ENCODE measurements around the gene CELF2.
"Not testable (repeated sequence)": the region's sequence is repeated elsewhere in the genome, so short reads cannot be mapped to it uniquely, and the experiment has no call there.

The CELF2 gene

GRCh38 chr10:10991144-10991543, 26.5 kb upstream of the CELF2 start:
- Histone ChIP-seq H3K9me3 (ENCODE audit: control insufficient read depth, insufficient read depth, low read length) (no peaks in the 10 kb centered on the region), H3K27me3 (ENCODE audit: control insufficient read depth, insufficient read depth, low read length) (no peaks in the 10 kb centered on the region), H3K27ac (ENCODE audit: low read depth, low read length) (no peak overlapping the region), H3K4me3 (ENCODE audit: low read depth, low read length) (no peak overlapping the region), H3K4me1 (ENCODE audit: control insufficient read depth, insufficient read depth, low read length) (no peaks in the 10 kb centered on the region), H3K36me3 (ENCODE audit: control insufficient read depth, insufficient read depth, low read length) (no peaks in the 10 kb centered on the region), H3K9ac (ENCODE audit: low read depth, low read length) (no peak overlapping the region)

DNA sequence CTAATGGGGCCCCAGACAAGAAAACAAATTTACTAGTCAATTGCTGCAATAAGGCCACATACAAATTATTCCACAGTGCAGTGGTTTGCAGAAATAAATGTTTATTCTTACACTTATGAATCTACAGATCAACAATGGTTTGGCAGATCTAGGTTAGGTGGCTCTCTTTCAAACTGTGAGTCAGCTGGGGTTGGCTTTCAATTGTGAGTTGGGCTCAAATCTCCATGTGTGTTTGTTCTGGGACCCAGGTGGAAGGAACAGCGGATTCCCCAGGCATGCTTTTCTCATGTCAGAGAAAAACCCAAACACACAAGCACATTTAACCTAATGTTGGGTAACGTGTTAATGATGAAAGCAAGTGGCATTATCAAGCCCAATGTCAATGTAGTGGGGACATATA, 25.6 kb upstream of the CELF2 start:
- no peaks in the 10 kb centered on the region for H3K9me3 ChIP-seq (ENCODE audit: control insufficient read depth, insufficient read depth, low read length)
- H3K4me3 ChIP-seq (ENCODE audit: low read depth, low read length) = no peak overlapping the region
- no peak overlapping the region for H3K9ac ChIP-seq (ENCODE audit: low read depth, low read length)
- H3K4me1 ChIP-seq (ENCODE audit: control insufficient read depth, insufficient read depth, low read length) = no peaks in the 10 kb centered on the region
- no peaks in the 10 kb centered on the region for H3K27me3 ChIP-seq (ENCODE audit: control insufficient read depth, insufficient read depth, low read length)
- H3K36me3 ChIP-seq (ENCODE audit: control insufficient read depth, insufficient read depth, low read length) = no peaks in the 10 kb centered on the region
- H3K27ac ChIP-seq (ENCODE audit: low read depth, low read length) = no peak overlapping the region

- Histone ChIP-seq H3K4me1 (ENCODE audit: control insufficient read depth, insufficient read depth, low read length) (no peaks in the 10 kb centered on the region), H3K27ac (ENCODE audit: low read depth, low read length) (no peak overlapping the region), H3K27me3 (ENCODE audit: control insufficient read depth, insufficient read depth, low read length) (no peaks in the 10 kb centered on the region), H3K4me3 (ENCODE audit: low read depth, low read length) (no peak overlapping the region), H3K9me3 (ENCODE audit: control insufficient read depth, insufficient read depth, low read length) (no peaks in the 10 kb centered on the region), H3K9ac (ENCODE audit: low read depth, low read length) (no peak overlapping the region), H3K36me3 (ENCODE audit: control insufficient read depth, insufficient read depth, low read length) (no peaks in the 10 kb centered on the region)
Observed at GRCh38 chr10:10992961-10993714, 24.5 kb upstream of the CELF2 start.

DNA sequence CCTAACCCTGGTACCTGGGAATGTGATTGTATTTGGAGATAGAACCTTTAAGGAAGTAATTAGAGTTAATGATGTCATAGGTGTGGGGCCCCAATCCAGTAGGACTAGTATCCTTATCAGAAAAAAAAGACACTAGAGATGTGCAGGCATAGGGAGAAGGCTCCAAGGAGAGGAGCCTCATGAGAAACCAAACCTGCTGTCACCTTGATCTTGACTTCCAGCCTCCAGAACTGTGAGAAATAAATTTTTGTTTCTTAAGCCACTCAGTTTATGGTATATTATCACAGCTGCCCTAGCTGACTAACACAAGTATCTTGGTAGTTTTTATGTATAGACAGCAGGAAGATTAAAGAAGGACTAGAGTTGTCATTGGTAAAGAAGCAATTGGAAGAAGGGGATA, 23.9 kb upstream of the CELF2 start:
- Histone ChIP-seq H3K36me3 (ENCODE audit: control insufficient read depth, insufficient read depth, low read length) (no peaks in the 10 kb centered on the region), H3K4me1 (ENCODE audit: control insufficient read depth, insufficient read depth, low read length) (no peaks in the 10 kb centered on the region), H3K4me3 (ENCODE audit: low read depth, low read length) (no peak overlapping the region), H3K9ac (ENCODE audit: low read depth, low read length) (no peak overlapping the region), H3K27ac (ENCODE audit: low read depth, low read length) (no peak overlapping the region), H3K27me3 (ENCODE audit: control insufficient read depth, insufficient read depth, low read length) (no peaks in the 10 kb centered on the region), H3K9me3 (ENCODE audit: control insufficient read depth, insufficient read depth, low read length) (no peaks in the 10 kb centered on the region)

- Histone ChIP-seq H3K27ac (ENCODE audit: low read depth, low read length) (no peak overlapping the region), H3K4me1 (ENCODE audit: control insufficient read depth, insufficient read depth, low read length) (no peaks in the 10 kb centered on the region), H3K9ac (ENCODE audit: low read depth, low read length) (no peak overlapping the region), H3K4me3 (ENCODE audit: low read depth, low read length) (no peak overlapping the region), H3K36me3 (ENCODE audit: control insufficient read depth, insufficient read depth, low read length) (no peaks in the 10 kb centered on the region), H3K9me3 (ENCODE audit: control insufficient read depth, insufficient read depth, low read length) (no peaks in the 10 kb centered on the region), H3K27me3 (ENCODE audit: control insufficient read depth, insufficient read depth, low read length) (no peaks in the 10 kb centered on the region)
Observed at GRCh38 chr10:10994360-10994759, 23.3 kb upstream of the CELF2 start.

- no peaks in the 10 kb centered on the region for H3K4me1 ChIP-seq (ENCODE audit: control insufficient read depth, insufficient read depth, low read length)
- H3K4me3 ChIP-seq (ENCODE audit: low read depth, low read length) = no peak overlapping the region
- no peaks in the 10 kb centered on the region for H3K36me3 ChIP-seq (ENCODE audit: control insufficient read depth, insufficient read depth, low read length)
- H3K27me3 ChIP-seq (ENCODE audit: control insufficient read depth, insufficient read depth, low read length) = no peaks in the 10 kb centered on the region
- H3K27ac ChIP-seq (ENCODE audit: low read depth, low read length) = no peak overlapping the region
- no peak overlapping the region for H3K9ac ChIP-seq (ENCODE audit: low read depth, low read length)
- H3K9me3 ChIP-seq (ENCODE audit: control insufficient read depth, insufficient read depth, low read length) = no peaks in the 10 kb centered on the region
Observed at GRCh38 chr10:10995120-10995519, 22.6 kb upstream of the CELF2 start.

DNA sequence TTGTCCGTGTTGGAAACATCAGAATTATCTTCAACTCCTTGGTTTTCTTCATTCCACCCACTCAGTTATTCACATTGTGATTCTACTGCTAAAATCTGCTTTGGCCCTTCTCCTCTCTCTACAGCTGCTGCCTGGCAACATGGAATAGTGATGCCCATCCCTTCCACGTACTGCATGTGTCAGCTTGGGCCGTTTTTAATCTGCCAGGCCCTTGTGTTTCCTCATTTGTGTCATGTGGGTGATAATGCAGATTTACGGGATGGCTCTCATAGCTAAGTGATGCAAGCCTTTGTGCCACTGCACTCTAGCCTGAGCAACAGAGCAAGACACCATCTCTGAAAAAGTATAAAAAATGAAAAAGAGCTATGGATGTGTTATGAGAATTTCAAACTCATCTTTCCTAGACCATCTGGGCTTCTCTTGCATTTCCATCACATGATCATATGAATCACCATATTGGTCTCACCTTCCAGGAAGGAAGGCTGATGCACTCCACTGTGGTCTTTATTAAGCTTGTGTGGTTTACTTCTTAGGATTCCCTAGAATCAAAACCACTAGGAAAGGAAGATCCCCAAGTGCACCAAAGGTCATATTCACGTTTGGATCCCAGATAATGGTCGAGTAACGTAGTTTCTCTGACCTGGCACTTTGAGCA, 20.6 kb upstream of the CELF2 start:
- Histone ChIP-seq H3K4me3 (ENCODE audit: low read depth, low read length) (no peak overlapping the region), H3K4me1 (ENCODE audit: control insufficient read depth, insufficient read depth, low read length) (peaks cover 1% of the 10 kb centered on the region; the same call in 1 of the 2 replicates), H3K9ac (ENCODE audit: low read depth, low read length) (no peak overlapping the region), H3K27me3 (ENCODE audit: control insufficient read depth, insufficient read depth, low read length) (no peaks in the 10 kb centered on the region), H3K9me3 (ENCODE audit: control insufficient read depth, insufficient read depth, low read length) (no peaks in the 10 kb centered on the region), H3K36me3 (ENCODE audit: control insufficient read depth, insufficient read depth, low read length) (no peaks in the 10 kb centered on the region), H3K27ac (ENCODE audit: low read depth, low read length) (no peak overlapping the region)

- H3K27ac ChIP-seq (ENCODE audit: low read depth, low read length); H3K4me1 ChIP-seq (ENCODE audit: control insufficient read depth, insufficient read depth, low read length); H3K4me3 ChIP-seq (ENCODE audit: low read depth, low read length); H3K27me3 ChIP-seq (ENCODE audit: control insufficient read depth, insufficient read depth, low read length); H3K36me3 ChIP-seq (ENCODE audit: control insufficient read depth, insufficient read depth, low read length); H3K9ac ChIP-seq (ENCODE audit: low read depth, low read length); H3K9me3 ChIP-seq (ENCODE audit: control insufficient read depth, insufficient read depth, low read length): not testable (repeated sequence)
Observed at GRCh38 chr10:10999501-10999900, 18.2 kb upstream of the CELF2 start.

DNA sequence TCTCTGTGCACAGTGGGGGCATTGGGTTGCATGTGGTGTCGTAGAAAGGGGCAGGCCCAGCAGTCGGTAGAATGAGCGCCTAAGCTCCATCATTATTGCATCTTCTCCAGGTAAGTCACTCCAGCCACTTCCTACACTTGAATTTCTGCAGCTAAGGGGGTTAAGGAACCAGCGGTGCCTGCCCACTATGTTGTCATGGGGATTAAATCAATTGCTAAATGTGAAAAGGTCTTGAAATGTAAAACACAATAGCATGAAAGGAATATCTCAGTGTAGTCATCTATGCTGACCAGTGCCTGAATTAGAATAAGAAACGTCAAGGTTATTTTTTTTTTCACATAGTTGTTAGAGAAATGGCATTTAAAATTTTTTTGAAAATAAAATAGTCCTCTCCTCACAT, 15.2 kb upstream of the CELF2 start:
- Histone ChIP-seq H3K9ac (ENCODE audit: low read depth, low read length) (no peak overlapping the region), H3K4me1 (ENCODE audit: control insufficient read depth, insufficient read depth, low read length) (peaks cover 12% of the 10 kb centered on the region), H3K27ac (ENCODE audit: low read depth, low read length) (no peak overlapping the region), H3K4me3 (ENCODE audit: low read depth, low read length) (no peak overlapping the region), H3K27me3 (ENCODE audit: control insufficient read depth, insufficient read depth, low read length) (no peaks in the 10 kb centered on the region), H3K9me3 (ENCODE audit: control insufficient read depth, insufficient read depth, low read length) (no peaks in the 10 kb centered on the region), H3K36me3 (ENCODE audit: control insufficient read depth, insufficient read depth, low read length) (no peaks in the 10 kb centered on the region)

GRCh38 chr10:11002916-11003315, 14.8 kb upstream of the CELF2 start:
- Histone ChIP-seq H3K4me3 (ENCODE audit: low read depth, low read length) (no peak overlapping the region), H3K36me3 (ENCODE audit: control insufficient read depth, insufficient read depth, low read length) (no peaks in the 10 kb centered on the region), H3K27ac (ENCODE audit: low read depth, low read length) (no peak overlapping the region), H3K27me3 (ENCODE audit: control insufficient read depth, insufficient read depth, low read length) (no peaks in the 10 kb centered on the region), H3K9ac (ENCODE audit: low read depth, low read length) (no peak overlapping the region), H3K9me3 (ENCODE audit: control insufficient read depth, insufficient read depth, low read length) (no peaks in the 10 kb centered on the region), H3K4me1 (ENCODE audit: control insufficient read depth, insufficient read depth, low read length) (peaks cover 12% of the 10 kb centered on the region)

- H3K36me3 ChIP-seq (ENCODE audit: control insufficient read depth, insufficient read depth, low read length) = no peaks in the 10 kb centered on the region
- no peak overlapping the region for H3K27ac ChIP-seq (ENCODE audit: low read depth, low read length)
- H3K9ac ChIP-seq (ENCODE audit: low read depth, low read length) = no peak overlapping the region
- no peak overlapping the region for H3K4me3 ChIP-seq (ENCODE audit: low read depth, low read length)
- H3K9me3 ChIP-seq (ENCODE audit: control insufficient read depth, insufficient read depth, low read length) = no peaks in the 10 kb centered on the region
- H3K27me3 ChIP-seq (ENCODE audit: control insufficient read depth, insufficient read depth, low read length) = no peaks in the 10 kb centered on the region
- H3K4me1 ChIP-seq (ENCODE audit: control insufficient read depth, insufficient read depth, low read length) = peaks cover 12% of the 10 kb centered on the region
Observed at GRCh38 chr10:11003679-11004078, 14.0 kb upstream of the CELF2 start.

Data from HUES48 (cell line).